Hematopoietic multipotent progenitor cell treated with erythropoietin and hydrocortisone succinate and interleukin-3 and kit ligand, for 15 days (in vitro differentiated cells): ENCODE measurements around the gene NCS1.

Experiments
- DNase-seq: peaks from one replicate; pipeline ENCODE4 v3.0.0-alpha.2; 2015; ENCODE audit warnings: low spot score

The NCS1 gene

DNA sequence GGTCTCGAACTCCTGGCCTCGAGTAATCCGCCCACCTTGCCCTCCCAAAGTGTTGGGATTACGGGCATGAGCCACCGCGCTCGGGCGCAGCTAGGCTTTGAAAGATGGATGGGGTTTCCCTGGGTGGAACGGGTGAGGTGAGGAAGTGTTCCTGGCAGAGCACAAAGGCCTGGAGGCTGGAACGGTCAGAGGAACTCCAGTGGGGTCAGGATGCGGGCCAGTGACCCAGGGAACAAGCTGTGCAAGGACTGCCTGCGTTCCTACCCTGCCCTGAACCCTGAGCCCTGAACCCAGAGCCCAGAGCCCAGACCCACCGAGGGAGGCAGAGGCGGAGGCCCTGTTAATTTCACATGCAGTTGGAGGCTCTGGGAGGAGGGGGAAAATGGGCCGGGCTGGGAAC lies 23.4 kb downstream of the NCS1 start:
- DNase-seq, result no peak

DNA sequence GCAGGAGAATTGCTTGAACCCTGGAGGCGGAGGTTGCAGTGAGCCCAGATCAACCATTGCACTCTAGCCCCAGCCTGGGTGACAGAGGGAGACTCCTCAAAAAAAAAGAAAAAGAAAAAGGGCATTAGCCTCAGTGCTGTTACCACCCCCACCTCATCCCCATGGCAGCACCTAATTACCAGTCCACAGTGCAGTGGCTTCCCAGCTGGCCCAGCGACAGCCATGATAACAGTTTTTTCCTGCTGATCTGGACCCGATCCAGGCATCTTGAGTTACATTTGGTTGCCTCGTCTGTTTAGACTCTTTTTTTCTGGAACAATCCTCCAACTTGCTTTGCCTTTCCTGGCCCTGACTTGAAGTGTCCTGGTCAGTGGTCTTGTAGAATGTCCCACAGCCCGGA lies 24.4 kb downstream of the NCS1 start:
- peak; percentile 74 for DNase-seq

DNA sequence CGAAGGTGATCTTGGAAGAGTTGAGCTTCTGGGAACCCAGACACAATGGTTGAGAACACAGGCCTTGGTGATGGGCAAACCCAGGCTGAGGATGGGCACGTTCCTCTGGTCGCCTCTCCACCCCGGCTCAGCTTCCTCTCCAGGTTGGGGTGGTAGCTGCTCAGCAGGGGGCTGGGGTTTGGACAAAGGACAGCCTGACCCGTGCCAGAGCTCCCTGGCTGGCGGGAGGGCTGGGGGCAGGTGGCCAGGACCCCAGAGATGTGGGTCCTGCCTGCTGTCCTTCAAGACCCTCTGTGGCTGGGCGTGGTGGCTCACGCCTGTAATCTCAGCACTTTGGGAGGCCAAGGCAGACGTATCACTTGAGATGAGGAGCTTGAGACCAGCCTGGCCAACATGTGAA lies 25.2 kb downstream of the NCS1 start:
- DNase-seq, result no peak

DNA sequence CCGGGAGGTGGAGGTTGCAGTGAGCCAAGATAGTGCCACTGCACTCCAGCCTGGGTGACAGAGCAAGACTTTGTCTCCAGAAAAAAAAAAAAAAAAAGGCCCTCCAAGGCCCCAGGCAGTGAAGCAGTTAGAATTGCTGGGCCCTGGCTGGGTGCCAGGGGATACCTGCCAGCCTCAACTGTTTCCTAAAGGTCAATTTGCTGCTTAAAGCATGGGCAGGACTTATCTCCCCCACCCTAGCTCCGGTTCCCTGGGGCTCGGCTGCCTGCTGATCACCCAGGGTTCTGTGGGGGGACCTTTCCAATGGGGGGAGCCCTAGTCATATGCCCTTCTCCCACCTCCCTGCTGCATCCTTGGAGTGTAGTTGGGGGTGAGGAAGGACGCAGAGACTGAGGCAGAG lies 25.7 kb downstream of the NCS1 start:
- no peak for DNase-seq

DNA sequence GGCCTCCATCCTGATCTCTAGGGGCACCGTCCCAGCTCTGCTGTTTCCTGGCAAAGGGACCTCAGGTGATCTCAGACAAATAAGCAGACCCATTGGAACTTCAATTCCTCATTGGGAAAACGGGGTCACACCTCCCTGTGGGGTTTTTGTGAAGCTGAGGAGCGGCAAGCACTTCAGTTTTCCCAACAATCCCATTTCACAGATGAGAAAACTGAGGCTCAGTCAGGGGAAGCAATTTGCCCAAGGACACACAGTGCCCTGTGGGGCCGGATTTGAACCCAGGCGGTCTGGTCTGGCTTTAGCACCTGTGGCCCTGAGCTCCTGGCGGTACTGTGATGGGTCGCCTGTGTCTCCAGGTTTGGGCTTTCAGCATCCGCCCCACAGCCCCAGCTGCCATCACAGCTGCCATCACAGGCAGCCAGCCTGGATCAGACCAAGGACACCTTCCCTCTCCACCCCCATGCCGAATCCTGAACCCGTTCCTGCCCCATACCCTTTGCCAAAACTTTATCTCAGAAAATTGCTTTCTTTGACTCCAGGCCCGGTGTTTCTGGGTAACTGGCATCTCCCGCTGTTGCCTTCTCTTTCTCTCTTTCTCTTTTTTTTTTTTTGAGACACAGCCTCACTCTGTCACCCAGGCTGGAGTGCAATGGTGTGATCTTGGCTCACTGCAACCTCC lies 26.4 kb downstream of the NCS1 start:
- DNase-seq, result no peak

DNA sequence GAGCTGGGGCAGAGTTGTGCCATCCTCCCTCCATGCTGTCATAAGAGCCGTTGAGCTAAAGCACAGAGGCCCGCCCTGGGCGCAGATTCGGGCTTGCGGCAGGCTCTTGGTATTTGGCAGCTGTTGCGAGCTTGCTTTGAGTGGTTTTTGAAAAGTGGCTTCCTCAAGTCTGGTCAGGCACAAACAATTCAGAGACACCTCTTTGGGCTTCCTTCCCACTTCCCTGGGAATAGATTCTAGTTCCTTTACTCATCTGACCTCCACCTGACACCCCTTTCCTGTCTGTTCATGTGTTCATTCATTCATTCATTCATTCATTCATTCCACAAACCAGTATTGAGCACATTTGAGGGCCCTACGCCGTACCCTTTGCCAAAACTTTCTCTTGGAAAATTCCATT lies 27.4 kb downstream of the NCS1 start:
- no peak for DNase-seq

DNA sequence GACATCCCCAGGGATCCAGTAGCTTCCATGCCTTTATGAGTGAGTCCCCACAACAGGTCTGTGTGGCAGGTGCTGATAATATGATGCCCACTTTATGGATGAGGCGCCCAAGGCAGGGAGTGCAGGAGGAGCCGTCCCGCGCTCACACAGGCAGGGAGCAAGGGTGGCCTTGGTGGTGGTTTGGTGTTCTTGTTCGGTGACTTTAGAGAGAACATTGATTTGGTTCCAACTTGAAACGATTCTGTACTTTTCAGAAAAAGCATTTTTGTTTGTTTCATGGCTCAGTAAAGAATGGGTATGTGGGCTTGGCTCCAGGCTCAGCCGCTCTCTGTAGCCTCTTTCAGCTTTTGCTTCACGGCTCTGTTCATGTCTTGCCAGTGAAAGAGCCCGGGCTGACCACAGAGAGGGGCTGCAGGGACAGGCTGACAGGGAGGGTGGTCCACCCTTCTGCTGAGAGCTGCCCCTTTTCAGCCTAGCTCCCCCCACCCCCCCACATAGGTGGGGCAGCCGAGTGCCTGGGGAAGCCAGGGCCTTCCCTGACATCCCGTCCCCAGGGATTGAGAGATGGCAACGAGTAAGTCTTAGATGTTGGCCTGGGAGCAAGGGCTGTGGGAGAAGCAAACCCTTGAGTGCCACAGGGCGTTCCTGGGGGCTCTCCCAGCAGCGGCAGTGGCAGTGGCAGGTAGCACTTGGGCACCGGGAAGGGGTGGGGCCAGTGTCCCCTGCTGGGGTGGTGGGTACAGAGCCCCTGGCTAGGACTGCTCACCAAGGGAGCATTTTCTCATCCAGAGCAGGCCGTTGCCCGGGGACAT lies 28.0 kb downstream of the NCS1 start:
- DNase-seq, result no peak

DNA sequence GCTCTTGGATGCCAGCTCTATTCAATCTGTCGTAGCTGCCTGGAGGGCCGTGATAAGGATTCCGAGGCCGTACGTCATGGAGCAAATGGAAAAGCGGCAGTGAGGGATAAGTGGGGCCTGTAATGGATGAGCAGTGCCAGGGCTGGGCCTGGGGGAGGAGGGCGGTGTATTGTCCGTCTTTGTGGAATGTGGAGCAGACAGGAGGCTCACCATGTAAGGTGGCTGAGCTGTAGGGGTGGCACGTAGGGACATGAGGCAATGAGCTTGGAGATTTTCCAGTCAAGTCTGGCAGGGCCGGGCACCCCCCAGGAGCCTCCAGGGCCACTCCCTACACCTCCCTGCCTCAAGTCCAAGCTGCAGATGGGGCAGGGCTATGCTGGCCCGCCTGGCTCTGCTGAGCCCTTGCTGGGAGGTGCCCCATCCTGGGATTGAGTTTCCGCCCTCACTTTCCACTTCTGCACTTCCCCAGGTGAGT lies 29.2 kb downstream of the NCS1 start:
- DNase-seq, result no peak

DNA sequence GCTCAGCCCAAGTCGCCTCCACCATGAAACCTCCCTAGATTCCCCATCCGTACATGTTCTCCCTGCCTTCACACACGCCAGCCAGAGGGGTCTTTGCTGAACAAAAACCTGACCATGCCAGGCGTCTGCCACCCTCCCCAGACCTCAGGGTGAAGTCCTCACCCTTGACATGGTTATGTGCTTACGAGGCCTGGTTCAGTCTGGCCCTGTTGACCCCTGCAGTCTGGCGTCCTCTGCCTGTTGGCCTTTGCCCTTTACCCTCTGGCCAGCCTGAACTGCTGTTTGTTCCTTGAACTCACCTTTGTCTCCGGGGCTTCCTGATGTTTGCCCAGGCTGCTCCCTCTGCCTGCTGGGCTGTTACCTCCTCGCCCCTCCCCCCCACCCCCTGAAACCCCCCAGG lies 29.8 kb downstream of the NCS1 start:
- DNase-seq, result no peak

DNA sequence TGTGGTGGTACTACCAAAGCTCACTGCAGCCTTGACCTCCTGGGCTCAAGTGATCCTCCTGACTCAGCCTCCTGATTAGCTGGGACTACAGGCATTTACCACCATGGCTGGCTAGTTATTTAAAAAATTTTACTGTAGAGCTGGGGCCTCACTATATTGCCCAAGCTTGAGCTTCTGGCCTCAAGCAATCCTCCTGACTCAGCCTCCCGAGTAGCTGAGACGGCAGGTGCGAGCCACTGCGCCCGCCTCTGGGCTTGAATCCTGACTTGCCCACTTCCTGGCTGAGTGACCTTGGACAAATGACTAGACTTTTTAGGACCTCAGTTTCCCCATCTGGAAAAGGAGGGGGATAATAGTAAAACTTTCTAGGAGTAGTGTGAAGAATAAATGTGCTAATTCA lies 32.1 kb downstream of the NCS1 start:
- DNase-seq, result no peak

DNA sequence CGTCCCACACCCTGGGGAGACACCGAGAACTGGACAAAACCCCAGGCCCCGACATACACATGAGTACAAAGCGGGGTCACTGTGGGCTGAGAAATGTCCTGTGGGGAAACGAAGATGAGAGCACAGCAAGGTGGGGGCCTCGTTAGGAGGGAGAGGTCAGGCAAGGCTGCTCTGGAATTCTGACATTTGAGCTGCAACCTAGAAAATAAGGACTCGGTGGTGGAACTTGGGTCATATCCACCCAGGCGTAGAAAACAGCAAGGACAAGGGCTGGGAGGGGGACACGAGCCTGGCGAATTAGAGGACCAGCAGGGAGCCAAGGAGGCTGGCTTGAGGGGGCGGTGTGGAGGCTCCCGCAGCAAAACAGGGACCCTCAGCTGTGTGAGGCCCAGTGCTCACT lies 32.8 kb downstream of the NCS1 start:
- no peak for DNase-seq

DNA sequence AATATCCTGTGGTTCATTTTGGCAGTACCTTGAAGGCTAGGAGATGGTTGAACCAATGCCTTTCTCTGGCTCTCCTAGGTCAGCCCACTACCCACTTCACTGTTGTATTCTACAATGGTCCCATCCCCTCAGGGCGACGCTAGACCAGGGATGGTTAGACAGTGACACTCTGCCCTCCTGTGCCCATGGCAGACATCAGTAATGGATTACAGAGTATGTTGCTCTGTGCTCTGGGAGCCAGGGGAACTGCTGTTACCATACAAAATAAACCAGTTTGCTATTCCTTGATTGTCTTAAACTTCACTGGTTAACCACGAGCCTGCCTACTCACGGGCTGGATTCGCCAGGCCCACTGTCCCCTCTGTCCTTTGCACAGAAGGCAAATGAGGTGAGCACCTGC lies 33.7 kb downstream of the NCS1 start:
- DNase-seq, result no peak

DNA sequence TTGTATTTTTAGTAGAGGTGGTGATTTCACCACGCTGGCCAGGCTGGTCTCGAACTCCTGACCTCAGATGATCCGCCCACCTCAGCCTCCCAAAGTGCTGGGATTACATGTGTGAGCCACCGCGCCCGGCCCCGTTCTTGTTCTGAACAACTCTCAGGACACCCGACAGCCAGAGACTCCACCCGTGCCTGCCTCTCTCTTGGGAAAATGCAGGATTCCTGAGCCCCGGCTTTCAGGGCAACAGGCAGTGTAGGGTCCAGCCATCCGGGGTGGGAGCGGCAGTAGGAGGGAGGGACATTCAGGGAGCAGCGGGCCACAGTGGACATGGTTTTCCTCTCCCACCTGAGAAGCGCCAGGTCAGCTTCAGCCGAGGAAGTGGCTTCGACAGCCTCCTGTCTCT lies 34.4 kb downstream of the NCS1 start:
- DNase-seq, result no peak

DNA sequence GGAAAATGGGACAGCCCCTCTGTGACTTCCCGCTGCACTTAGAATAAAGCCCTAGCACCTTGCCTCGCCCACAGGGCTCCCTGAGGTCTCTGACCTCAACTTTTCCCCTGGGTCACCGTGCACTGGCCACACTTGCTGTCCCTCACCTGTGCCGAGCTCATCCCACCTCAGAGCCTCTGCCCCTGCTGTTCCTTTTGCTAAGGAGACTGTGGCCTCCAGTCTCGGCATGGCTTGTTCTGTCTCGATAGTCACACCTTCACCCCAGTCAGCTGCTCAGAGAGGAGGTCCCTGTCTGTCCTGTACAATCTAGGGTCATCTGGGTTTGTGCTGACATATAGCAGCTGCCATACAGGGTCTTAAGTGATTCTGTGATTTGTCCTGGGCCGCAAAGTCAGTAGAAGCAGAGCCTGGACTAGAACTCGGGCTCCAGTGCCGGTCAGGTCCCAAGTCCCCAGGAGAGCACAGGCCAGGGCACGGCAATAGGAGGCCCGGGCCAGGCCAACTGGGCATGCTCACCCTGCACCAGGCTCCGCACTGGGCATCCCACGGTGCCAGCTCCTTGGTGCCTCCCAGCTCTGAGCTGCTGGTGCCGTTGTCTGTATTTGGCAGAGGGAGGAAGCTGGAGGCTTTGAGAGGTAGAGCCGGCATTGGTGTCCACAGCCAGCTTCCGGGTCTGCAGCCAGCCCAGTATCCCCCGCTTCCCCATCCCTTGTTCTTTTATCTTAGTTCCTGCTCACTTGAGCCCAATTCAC lies 35.2 kb downstream of the NCS1 start:
- DNase-seq, result no peak

DNA sequence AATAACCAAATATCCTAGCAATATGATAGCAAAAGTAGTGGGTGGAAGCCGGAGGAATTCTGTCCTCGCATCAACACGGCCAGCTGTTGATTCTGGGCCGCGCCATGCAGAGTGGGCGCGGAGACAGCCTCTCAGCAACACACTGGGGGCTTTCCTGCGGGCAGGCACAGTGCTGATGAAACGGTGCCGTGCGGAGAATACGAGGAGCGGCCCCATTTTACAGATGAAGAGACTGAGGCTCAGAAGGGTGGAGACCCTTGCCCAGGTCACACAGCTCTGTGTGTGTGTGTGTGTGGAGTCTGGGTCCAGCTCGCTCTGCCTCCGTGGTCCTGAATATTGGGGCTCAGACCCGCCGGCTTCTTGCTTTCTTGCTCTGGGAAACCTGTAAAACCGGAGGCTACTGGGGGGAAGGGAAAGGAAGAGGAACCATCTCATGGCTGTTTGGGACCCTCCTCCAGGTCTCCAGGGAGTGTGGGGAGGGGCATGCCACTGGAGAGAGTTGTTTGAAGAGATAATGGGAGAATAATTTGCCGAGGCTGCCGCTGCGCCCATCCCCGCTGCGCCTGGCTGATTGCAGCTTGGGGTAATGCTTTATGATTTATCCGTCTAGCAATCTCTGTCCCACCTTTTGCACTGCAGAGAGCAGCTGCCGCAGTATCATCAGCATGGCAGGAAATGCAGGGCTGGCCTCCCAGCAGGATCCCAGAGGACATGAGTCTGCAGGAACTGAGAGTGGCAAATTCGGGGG lies 36.6 kb downstream of the NCS1 start:
- no peak for DNase-seq

DNA sequence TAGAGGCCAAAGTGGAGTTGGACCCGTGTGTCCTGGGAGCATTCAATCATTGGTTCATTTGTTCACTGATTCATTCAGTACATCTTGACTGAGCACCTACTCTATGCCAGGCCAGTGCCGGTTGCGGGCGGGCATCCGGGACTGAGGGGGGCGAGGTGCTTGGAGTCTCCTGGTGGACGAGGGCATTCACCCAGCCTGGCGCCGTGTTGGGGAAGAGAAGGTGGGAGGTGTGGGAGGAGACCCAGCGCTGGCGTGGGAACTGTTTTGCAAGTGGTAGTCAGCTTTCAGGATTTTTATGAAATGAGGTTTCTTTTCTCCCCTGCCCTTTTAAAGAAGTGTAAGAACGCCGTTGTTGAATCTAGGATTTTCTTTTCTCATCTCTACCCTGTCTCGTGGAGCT lies 37.2 kb downstream of the NCS1 start:
- DNase-seq, result no peak

DNA sequence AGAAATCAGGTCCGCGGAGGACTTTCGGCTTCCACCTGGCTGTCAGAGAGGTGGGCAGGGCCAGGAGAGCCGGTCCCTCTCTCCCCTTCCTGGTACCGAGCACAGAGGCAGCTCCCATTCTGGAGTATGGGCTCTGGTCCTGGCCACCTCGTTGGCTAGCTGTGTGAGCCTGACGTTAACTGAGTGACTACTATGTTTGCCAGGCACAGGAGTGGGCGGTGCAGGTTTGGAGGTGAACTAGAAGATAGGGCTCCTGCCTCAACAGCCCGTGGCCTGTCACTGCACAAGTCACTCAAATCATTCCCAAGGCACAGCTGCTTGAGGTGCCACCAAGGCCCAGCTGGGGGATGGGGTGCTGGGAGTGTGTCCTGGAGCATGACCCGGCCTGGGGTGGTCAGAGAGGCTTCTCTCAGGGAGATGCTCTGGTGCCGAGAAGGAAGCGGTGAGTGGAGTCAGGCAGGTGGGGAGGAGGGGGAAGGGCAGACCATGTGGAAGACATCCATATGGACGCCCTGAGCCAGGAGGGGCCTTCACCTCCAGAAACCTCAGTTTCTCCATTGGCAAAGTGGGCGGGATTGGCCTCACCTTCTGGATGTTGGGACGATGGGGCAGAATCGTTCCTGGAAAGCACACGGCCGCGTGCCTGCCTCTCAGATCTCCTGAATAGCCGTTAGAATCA lies 39.5 kb downstream of the NCS1 start:
- no peak for DNase-seq

DNA sequence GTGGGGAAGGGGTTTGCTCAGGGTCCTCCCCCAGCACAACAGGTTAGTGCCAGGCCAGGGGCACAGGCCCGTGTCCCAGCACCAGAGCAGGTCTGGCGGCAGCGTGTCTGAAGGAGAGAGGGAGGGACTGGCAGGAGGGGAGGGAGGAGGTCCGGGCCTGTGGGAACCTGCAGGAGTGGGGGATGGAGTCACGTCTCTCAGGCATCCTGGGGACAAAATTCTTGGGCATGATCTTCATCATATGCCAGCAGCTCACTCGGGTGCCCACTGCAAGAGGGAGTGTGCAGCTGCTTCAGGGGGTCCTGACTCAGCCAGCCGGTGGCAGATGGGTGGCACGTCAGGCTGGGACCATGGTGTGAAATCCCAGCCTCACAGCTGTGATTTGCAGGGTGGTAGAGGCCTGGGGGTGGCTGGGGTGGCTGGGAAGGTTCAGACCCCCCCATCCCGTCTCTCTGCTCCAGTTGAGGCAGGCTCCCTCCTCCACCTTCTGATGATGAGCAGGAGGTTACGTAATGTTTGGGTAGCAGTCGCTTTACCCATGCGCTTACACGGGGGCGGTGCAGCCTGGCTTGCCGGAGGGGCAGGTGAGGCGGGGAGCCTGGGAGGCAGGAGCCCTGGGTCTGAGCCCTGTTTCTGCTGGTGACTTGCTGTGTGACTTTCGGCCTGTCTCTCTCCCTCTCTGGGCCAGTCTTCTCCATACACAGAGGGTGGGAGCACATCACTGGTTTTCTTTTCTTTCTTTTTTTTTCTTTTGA lies 40.5 kb downstream of the NCS1 start:
- no peak for DNase-seq

DNA sequence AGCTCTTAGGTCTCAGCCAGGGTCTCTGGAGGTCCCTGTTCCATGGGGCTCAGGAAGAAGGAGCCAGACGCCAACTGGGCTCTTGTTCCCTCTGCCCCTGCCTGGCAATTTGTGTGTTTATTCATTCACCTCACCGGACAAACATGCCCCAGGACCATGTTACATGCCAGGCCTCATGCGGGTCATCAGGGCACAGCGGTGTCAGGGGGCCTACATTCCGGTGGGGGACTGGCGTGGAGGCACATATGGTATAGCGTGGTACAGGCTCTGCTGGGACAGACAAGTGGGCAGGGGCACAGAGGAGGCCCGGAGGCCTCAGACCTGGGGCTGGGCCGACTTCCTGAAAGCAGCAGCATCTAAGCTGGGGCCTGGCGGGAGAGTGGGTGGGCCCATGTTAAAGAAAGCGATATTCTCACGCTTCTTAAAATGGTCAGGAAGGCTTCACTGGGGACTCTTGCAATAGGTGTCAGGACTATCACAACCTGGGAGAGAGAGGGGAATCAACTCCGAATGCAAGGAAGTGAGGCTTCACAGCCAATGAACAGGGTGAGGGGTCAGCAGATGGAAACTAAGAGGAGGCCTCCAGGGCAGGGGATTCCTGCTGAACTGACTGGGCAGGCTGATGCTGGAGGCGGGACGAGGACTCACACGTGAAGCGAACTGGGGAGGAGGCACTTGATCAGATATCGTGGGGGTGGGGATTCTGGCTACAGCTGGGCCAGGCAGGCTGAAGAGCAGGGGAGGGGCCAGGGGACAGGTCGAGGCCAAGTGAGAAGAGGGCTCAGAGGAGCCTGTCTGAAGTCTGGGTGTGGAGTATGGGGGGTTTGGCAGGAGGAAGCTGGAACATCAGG lies 41.9 kb downstream of the NCS1 start:
- peak; percentile 65 for DNase-seq

DNA sequence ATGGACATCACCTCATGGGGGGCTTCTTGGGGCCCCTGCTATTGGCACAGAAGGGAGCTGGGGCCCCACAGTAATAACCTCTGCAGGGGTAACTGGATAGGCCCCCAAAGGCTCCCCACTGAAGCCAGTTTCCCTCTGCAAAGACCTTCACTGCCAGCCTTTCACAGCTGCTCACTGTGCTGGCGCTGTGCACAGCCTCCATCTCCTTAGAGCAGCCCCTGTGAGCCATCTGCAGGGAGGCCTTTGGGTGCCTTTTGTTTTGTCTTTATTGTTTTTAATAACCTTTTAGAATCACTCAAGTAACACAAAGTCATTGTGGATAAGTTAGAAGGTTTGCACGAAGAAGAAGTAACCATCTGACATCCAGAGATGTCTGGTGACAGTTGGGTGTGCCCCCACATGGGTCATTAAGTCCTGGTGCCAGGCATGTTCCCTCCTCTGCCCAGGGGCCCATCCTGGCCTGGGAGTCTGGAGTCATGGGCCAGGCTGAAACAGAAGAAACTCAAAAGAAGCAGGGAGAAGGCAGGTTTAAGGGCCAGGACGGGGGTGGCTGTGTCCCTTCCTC lies 42.7 kb downstream of the NCS1 start:
- no peak for DNase-seq
